ENCODE measurements around the gene FOXL3. TPM values are rescaled to one million over a fixed set of nuclear protein-coding genes. Genes with fewer than 3 reads are reported as not detected.

The FOXL3 gene
- total RNA-seq, 1 experiment from 2014 or later, result not detected

- H3K9me3 ChIP-seq (ENCODE audit: low read depth, low read length, poor library complexity, severe bottlenecking), result no peaks in the 10 kb centered on the region
- TF ChIP-seq, protein P1, sequence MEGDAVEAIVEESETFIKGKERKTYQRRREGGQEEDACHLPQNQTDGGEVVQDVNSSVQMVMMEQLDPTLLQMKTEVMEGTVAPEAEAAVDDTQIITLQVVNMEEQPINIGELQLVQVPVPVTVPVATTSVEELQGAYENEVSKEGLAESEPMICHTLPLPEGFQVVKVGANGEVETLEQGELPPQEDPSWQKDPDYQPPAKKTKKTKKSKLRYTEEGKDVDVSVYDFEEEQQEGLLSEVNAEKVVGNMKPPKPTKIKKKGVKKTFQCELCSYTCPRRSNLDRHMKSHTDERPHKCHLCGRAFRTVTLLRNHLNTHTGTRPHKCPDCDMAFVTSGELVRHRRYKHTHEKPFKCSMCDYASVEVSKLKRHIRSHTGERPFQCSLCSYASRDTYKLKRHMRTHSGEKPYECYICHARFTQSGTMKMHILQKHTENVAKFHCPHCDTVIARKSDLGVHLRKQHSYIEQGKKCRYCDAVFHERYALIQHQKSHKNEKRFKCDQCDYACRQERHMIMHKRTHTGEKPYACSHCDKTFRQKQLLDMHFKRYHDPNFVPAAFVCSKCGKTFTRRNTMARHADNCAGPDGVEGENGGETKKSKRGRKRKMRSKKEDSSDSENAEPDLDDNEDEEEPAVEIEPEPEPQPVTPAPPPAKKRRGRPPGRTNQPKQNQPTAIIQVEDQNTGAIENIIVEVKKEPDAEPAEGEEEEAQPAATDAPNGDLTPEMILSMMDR (conservative IDR thresholded peaks at IDR 0.05; ENCODE audit: low read depth, low read length), result no peak
- no peak for TF ChIP-seq EZH2 (IDR thresholded peaks at IDR 0.05; ENCODE audit: borderline replicate concordance, low read depth, low read length, poor library complexity, severe bottlenecking)
- H3K4me1 ChIP-seq (ENCODE audit: insufficient read depth, low read length, poor library complexity, severe bottlenecking), result no peaks in the 10 kb centered on the region
- H3K36me3 ChIP-seq (ENCODE audit: insufficient read depth, low read length, poor library complexity, severe bottlenecking), result no peaks in the 10 kb centered on the region
- H3K27ac ChIP-seq (ENCODE audit: low read depth, low read length, poor library complexity, severe bottlenecking), result no peak overlapping the region
- DNase-seq (ENCODE audit: low spot score), result no peak
- ChIA-PET POLR2A (ENCODE audit: low non-redundant PET) (no interaction called here), CTCF (no interaction called here)
- intact Hi-C loops (cut with micrococcal nuclease; ENCODE audit: unreplicated experiment), result no loop called here
- no TSS peak for BruUV-seq (replicated peaks)
- H3K4me3 ChIP-seq (ENCODE audit: low read depth, low read length, poor library complexity, severe bottlenecking), result no peak overlapping the region
- no peaks in the 10 kb centered on the region for H3K27me3 ChIP-seq (replicated peaks; ENCODE audit: insufficient read depth, low read depth, low read length, poor library complexity)
Measured at GRCh38 chr7:300546-301290, 10.7 kb downstream of the FOXL3 start.

DNA sequence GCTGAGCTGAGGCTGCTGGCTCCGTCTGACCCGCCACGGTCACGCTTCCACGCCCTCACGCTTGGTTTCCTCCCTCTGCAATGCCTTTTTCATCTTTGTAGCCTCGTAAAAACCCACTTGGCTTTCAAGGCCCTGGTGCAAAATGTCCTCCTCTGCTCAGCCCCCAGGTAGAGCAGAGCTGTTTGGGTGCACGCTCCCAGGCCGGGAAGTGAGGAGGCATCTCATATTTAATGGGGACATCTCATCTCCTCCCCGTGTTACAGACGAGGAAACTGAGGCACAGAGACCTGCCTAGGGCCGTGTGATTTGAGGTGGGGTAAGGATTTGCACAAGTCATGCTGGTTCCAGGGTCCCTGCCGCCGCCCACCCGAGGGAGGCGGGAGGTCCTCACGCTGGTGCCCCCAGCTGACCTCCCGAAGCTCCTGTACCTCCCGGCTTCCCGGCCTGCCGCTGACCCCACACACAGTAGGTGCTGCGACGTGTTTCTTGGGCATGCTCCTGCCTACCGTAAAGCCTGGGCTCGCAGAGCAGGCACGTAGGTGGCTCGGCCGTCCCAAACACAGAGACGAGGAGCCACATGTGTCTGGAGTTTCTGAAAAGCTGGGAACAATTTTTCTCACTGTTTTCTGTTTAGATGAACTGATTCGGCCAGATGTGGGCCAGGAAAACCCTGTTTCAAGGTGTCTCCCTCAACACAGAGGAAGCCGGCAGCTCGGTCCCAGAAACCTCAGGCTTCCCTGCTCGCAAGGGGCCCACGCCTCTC lies 11.5 kb downstream of the FOXL3 start:
- no peaks in the 10 kb centered on the region for H3K36me3 ChIP-seq (ENCODE audit: insufficient read depth, low read length, poor library complexity, severe bottlenecking)
- no peaks in the 10 kb centered on the region for H3K4me1 ChIP-seq (ENCODE audit: insufficient read depth, low read length, poor library complexity, severe bottlenecking)
- no peaks in the 10 kb centered on the region for H3K9me3 ChIP-seq (ENCODE audit: low read depth, low read length, poor library complexity, severe bottlenecking)
- TF ChIP-seq, protein P1 (conservative IDR thresholded peaks at IDR 0.05; ENCODE audit: low read depth, low read length), result no peak
- TF ChIP-seq EZH2 (IDR thresholded peaks at IDR 0.05; ENCODE audit: borderline replicate concordance, low read depth, low read length, poor library complexity, severe bottlenecking), result no peak
- intact Hi-C loops (cut with micrococcal nuclease; ENCODE audit: unreplicated experiment), result no loop called here
- no peak for DNase-seq (ENCODE audit: low spot score)
- H3K27ac ChIP-seq (ENCODE audit: low read depth, low read length, poor library complexity, severe bottlenecking), result no peak overlapping the region
- H3K4me3 ChIP-seq (ENCODE audit: low read depth, low read length, poor library complexity, severe bottlenecking), result no peak overlapping the region
- no peaks in the 10 kb centered on the region for H3K27me3 ChIP-seq (replicated peaks; ENCODE audit: insufficient read depth, low read depth, low read length, poor library complexity)
- ChIA-PET CTCF (no interaction called here), POLR2A (ENCODE audit: low non-redundant PET) (no interaction called here)
- BruUV-seq (replicated peaks), result no TSS peak

- no peaks in the 10 kb centered on the region for H3K27me3 ChIP-seq (replicated peaks; ENCODE audit: insufficient read depth, low read depth, low read length, poor library complexity)
- ChIA-PET POLR2A (ENCODE audit: low non-redundant PET) (no interaction called here), CTCF (no interaction called here)
- H3K27ac ChIP-seq (ENCODE audit: low read depth, low read length, poor library complexity, severe bottlenecking), result no peak overlapping the region
- no peak for DNase-seq (ENCODE audit: low spot score)
- BruUV-seq (replicated peaks), result no TSS peak
- no peak for TF ChIP-seq EZH2 (IDR thresholded peaks at IDR 0.05; ENCODE audit: borderline replicate concordance, low read depth, low read length, poor library complexity, severe bottlenecking)
- TF ChIP-seq, protein P1 (conservative IDR thresholded peaks at IDR 0.05; ENCODE audit: low read depth, low read length), result no peak
- intact Hi-C loops (cut with micrococcal nuclease; ENCODE audit: unreplicated experiment), result no loop called here
- no peaks in the 10 kb centered on the region for H3K36me3 ChIP-seq (ENCODE audit: insufficient read depth, low read length, poor library complexity, severe bottlenecking)
- H3K4me1 ChIP-seq (ENCODE audit: insufficient read depth, low read length, poor library complexity, severe bottlenecking), result no peaks in the 10 kb centered on the region
- H3K4me3 ChIP-seq (ENCODE audit: low read depth, low read length, poor library complexity, severe bottlenecking), result no peak overlapping the region
- H3K9me3 ChIP-seq (ENCODE audit: low read depth, low read length, poor library complexity, severe bottlenecking), result no peaks in the 10 kb centered on the region
Measured at GRCh38 chr7:302054-302992, 12.4 kb downstream of the FOXL3 start.

Data from A673 (cell line).